ENCODE results near the gene PRAMEF12. TPM values are rescaled to one million over a fixed set of nuclear protein-coding genes. Genes with fewer than 3 reads are reported as not detected.

The PRAMEF12 gene
- total RNA-seq, 4 donors from 2014 or later = not detected

GRCh38 chr1:12761781-12762180 lies 11.8 kb upstream of the PRAMEF12 start:
- H3K36me3 ChIP-seq = no peaks in the 10 kb centered on the region
- peaks cover 24% of the 10 kb centered on the region for H3K27me3 ChIP-seq
- no peak for TF ChIP-seq EP300 (IDR thresholded peaks at IDR 0.05)
- no peak for TF ChIP-seq POLR2AphosphoS5 (IDR thresholded peaks at IDR 0.05)
- TF ChIP-seq CTCF (IDR thresholded peaks at IDR 0.05) = no peak
- no peak for TF ChIP-seq POLR2A (IDR thresholded peaks at IDR 0.05)
- no peak overlapping the region for H3K27ac ChIP-seq
- no peak overlapping the region for H3K4me3 ChIP-seq
- DNase-seq (ENCODE audit: low spot score in 2 of 2) = no peak
- 83% methylated on average over 5 of the region's 5 CpGs for WGBS
- no peaks in the 10 kb centered on the region for H3K9me3 ChIP-seq
- no peaks in the 10 kb centered on the region for H3K4me1 ChIP-seq

DNA sequence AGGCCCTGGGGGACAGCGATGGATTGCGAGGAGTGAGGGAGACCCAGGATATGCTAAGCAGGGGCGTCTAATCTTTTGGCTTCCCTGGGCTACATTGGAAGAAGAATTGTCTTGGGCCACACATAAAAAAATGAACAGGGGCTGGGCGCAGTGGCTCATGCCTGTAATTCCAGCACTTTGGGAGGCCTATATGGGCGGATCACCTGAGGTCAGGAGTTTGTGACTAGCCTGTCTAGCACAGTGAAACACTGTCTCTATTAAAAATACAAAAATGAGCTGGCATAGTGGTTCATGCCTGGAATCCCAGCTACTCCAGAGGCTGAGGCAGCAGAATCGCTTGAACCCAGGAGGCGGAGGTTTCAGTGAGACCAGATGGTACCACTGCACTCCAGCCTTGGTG lies 10.8 kb upstream of the PRAMEF12 start:
- H3K27me3 ChIP-seq = peaks cover 25% of the 10 kb centered on the region
- TF ChIP-seq EP300 (IDR thresholded peaks at IDR 0.05) (no peak), CTCF (IDR thresholded peaks at IDR 0.05) (no peak), POLR2AphosphoS5 (IDR thresholded peaks at IDR 0.05) (no peak), POLR2A (IDR thresholded peaks at IDR 0.05) (no peak)
- DNase-seq (ENCODE audit: low spot score in 2 of 2) = no peak
- H3K27ac ChIP-seq = no peak overlapping the region
- H3K36me3 ChIP-seq = no peaks in the 10 kb centered on the region
- 78% methylated on average over 7 of the region's 7 CpGs for WGBS
- no peaks in the 10 kb centered on the region for H3K9me3 ChIP-seq
- H3K4me1 ChIP-seq = no peaks in the 10 kb centered on the region
- H3K4me3 ChIP-seq = no peak overlapping the region

DNA sequence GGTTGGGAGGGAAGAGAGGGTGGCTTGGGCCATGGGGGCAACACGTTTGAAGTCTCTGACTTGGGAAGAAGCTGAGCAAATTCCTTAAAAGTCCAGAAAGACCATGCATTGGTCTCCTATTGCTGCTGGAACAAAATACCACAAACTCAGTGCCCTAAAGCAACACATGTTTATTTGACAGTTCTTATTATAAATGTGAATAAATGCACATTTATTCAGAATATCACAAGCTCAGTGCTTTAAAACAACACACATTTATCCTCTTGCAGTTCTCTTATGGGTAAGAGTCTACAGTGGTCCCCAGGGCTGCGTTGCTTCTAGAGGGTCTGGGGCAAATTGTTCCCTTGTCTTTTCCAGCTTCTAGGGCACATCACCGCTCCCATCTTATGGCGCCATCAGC lies 10.1 kb upstream of the PRAMEF12 start:
- H3K27ac ChIP-seq = no peak overlapping the region
- 58% methylated on average over 4 of the region's 4 CpGs for WGBS
- peaks cover 25% of the 10 kb centered on the region for H3K27me3 ChIP-seq
- no peaks in the 10 kb centered on the region for H3K4me1 ChIP-seq
- no peaks in the 10 kb centered on the region for H3K36me3 ChIP-seq
- no peak for DNase-seq (ENCODE audit: low spot score in 2 of 2)
- no peak for TF ChIP-seq POLR2A (IDR thresholded peaks at IDR 0.05)
- TF ChIP-seq POLR2AphosphoS5 (IDR thresholded peaks at IDR 0.05) = no peak
- TF ChIP-seq EP300 (IDR thresholded peaks at IDR 0.05) = no peak
- no peak for TF ChIP-seq CTCF (IDR thresholded peaks at IDR 0.05)
- H3K4me3 ChIP-seq = no peak overlapping the region
- H3K9me3 ChIP-seq = no peaks in the 10 kb centered on the region

DNA sequence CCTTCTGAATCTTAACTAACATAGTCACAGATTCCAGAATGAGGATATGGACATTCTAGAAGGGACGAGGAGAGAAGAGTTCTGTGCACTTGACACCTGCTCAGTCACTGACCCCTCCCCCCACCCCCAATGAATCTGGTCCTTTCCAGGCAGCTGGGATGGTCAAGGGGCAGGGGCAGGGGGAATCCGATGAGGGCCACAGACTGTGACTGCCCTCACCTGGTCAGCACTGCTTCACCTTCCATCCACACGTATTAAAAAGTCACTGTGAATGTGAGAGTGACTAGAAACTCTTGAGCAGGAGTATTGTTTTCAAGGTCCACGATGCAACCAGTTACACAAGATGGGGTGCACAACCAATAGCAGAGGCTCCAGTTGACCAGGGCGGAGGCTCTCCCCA lies 9.5 kb upstream of the PRAMEF12 start:
- Histone ChIP-seq H3K9me3 (no peaks in the 10 kb centered on the region), H3K27ac (no peak overlapping the region)
- 58% methylated on average over 3 of the region's 5 CpGs for WGBS

DNA sequence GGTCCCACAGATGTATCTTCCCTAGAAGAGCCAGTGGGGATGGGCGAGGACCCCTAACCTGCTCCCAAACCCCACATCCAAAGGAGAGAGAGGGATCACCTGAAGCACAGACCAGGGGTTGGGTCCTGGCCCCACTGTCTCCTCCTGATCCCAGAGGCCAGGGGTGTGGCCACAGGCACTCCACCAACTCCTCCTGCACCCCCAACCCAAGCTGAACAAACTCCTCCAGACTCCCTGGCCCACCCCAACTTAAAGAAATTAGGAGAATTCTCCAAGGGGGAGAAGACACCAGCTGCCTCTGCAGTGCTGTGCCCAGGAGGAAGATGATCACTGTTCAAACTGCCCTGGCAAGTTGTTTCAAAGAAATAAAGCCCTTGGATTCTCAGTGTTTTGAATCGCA lies 4.5 kb upstream of the PRAMEF12 start:
- Histone ChIP-seq H3K4me3 (no peak overlapping the region), H3K4me1 (no peaks in the 10 kb centered on the region), H3K9me3 (no peaks in the 10 kb centered on the region), H3K27me3 (peaks cover 27% of the 10 kb centered on the region), H3K27ac (no peak overlapping the region), H3K36me3 (no peaks in the 10 kb centered on the region)
- WGBS = 22% methylated on average over 1 of the region's 2 CpGs
- no peak for TF ChIP-seq EP300 (IDR thresholded peaks at IDR 0.05)
- TF ChIP-seq POLR2A (IDR thresholded peaks at IDR 0.05) = no peak
- no peak for TF ChIP-seq CTCF (IDR thresholded peaks at IDR 0.05)
- DNase-seq (ENCODE audit: low spot score in 2 of 2) = no peak

More for the DNA sequence above, 9.5 kb upstream of the PRAMEF12 start:
- TF ChIP-seq EP300 (IDR thresholded peaks at IDR 0.05) (no peak), POLR2AphosphoS5 (IDR thresholded peaks at IDR 0.05) (no peak), CTCF (IDR thresholded peaks at IDR 0.05) (no peak), POLR2A (IDR thresholded peaks at IDR 0.05) (no peak)
- Histone ChIP-seq H3K27me3 (peaks cover 29% of the 10 kb centered on the region), H3K4me3 (no peak overlapping the region), H3K36me3 (no peaks in the 10 kb centered on the region), H3K4me1 (no peaks in the 10 kb centered on the region)
- DNase-seq (ENCODE audit: low spot score in 2 of 2) = no peak
